Measurements from ENCODE around the gene SLC39A8.

Gene SLC39A8

GRCh38 chr4:102354671-102355454 is 9.6 kb upstream of the SLC39A8 start:
- no peak overlapping the region for H3K27ac Mint-ChIP-seq
- DNase-seq: no peak
- no peak for ATAC-seq (replicated peaks)
- no peaks in the 10 kb centered on the region for H3K9me3 Mint-ChIP-seq
- peaks cover 0 to 2% of the 10 kb centered on the region in 2 donors for H3K4me1 Mint-ChIP-seq (ENCODE audit: low read depth in 2 of 2)
- H3K27me3 Mint-ChIP-seq: peaks cover 0 to 6% of the 10 kb centered on the region in 2 donors
- no peak overlapping the region for H3K4me3 Mint-ChIP-seq
- H3K36me3 Mint-ChIP-seq (ENCODE audit: insufficient read depth): no peaks in the 10 kb centered on the region

GRCh38 chr4:102352781-102353180 is 7.5 kb upstream of the SLC39A8 start:
- Mint-ChIP-seq H3K36me3 (ENCODE audit: insufficient read depth) (no peaks in the 10 kb centered on the region), H3K27me3 (peaks cover 0 to 6% of the 10 kb centered on the region in 2 donors), H3K27ac (no peak overlapping the region), H3K9me3 (no peaks in the 10 kb centered on the region), H3K4me1 (ENCODE audit: low read depth in 2 of 2) (peaks cover 0 to 2% of the 10 kb centered on the region in 2 donors), H3K4me3 (no peak overlapping the region)
- ATAC-seq (replicated peaks): no peak
- no peak for DNase-seq

- Mint-ChIP-seq H3K9me3 (no peaks in the 10 kb centered on the region), H3K4me1 (ENCODE audit: low read depth in 2 of 2) (peaks cover 9% of the 10 kb centered on the region in 2 donors), H3K36me3 (ENCODE audit: insufficient read depth) (peaks cover 2% of the 10 kb centered on the region), H3K4me3 (no peak overlapping the region), H3K27ac (no peak overlapping the region), H3K27me3 (peaks cover 0 to 6% of the 10 kb centered on the region in 2 donors)
- ATAC-seq (replicated peaks) (no peak), DNase-seq (no peak)
These were observed 5.4 kb upstream of the SLC39A8 start for GRCh38 chr4:102350634-102351033.

GRCh38 chr4:102348701-102349100 is 3.4 kb upstream of the SLC39A8 start:
- Mint-ChIP-seq H3K27me3 (peaks cover 0 to 6% of the 10 kb centered on the region in 2 donors), H3K4me3 (no peak overlapping the region)
- ATAC-seq (replicated peaks): no peak

GRCh38 chr4:102345795-102346100 is 466 bp upstream of the SLC39A8 start:
- ATAC-seq (replicated peaks): peak; percentile 16

More at GRCh38 chr4:102348701-102349100, 3.4 kb upstream of the SLC39A8 start:
- no peak for DNase-seq
- Mint-ChIP-seq H3K4me1 (ENCODE audit: low read depth in 2 of 2) (peaks cover 13 to 19% of the 10 kb centered on the region in 2 donors), H3K27ac (no peak overlapping the region), H3K36me3 (ENCODE audit: insufficient read depth) (peaks cover 12% of the 10 kb centered on the region), H3K9me3 (no peaks in the 10 kb centered on the region)

DNA sequence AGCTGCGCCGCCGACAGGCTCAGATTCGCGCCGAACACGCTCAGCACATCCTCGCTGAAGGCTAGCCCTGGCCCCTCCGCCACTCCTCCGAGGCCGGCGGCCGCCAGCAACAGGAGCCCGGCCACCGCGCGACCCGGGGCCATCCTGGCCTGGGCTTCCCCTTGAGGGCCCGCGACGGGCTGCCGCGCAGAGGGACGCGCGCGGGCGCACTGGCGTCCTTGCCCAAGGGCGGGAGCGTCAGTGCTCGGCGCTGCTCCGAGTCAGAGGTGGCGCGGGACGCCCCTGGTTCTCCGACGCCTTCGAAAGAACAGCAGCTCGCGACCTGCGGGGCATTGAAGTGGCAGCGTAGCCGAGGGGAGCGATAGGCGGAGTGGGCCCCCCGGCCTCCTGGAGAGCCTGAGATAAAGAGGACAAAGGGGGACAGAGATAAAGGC is 745 bp downstream of the SLC39A8 start:
- DNase-seq (peak; percentile 63 to 69 (median 68)), ATAC-seq (replicated peaks) (peak; percentile 63)
- no peaks in the 10 kb centered on the region for H3K9me3 Mint-ChIP-seq
- no peaks in the 10 kb centered on the region for H3K27me3 Mint-ChIP-seq
- H3K4me1 Mint-ChIP-seq (ENCODE audit: low read depth in 2 of 2): peaks cover 27 to 37% of the 10 kb centered on the region in 2 donors
- peak overlapping the region; percentile 91 to 92 for H3K27ac Mint-ChIP-seq
- H3K4me3 Mint-ChIP-seq: peak overlapping the region; percentile 82 to 90
- peaks cover 12% of the 10 kb centered on the region for H3K36me3 Mint-ChIP-seq (ENCODE audit: insufficient read depth)

More at GRCh38 chr4:102345795-102346100, 466 bp upstream of the SLC39A8 start:
- Mint-ChIP-seq H3K27me3 (no peaks in the 10 kb centered on the region), H3K4me1 (ENCODE audit: low read depth in 2 of 2) (peaks cover 21 to 27% of the 10 kb centered on the region in 2 donors), H3K36me3 (ENCODE audit: insufficient read depth) (peaks cover 12% of the 10 kb centered on the region), H3K27ac (peak overlapping the region; percentile 91 to 92), H3K4me3 (peak overlapping the region; percentile 82 to 90), H3K9me3 (no peaks in the 10 kb centered on the region)
- no peak for DNase-seq

DNA sequence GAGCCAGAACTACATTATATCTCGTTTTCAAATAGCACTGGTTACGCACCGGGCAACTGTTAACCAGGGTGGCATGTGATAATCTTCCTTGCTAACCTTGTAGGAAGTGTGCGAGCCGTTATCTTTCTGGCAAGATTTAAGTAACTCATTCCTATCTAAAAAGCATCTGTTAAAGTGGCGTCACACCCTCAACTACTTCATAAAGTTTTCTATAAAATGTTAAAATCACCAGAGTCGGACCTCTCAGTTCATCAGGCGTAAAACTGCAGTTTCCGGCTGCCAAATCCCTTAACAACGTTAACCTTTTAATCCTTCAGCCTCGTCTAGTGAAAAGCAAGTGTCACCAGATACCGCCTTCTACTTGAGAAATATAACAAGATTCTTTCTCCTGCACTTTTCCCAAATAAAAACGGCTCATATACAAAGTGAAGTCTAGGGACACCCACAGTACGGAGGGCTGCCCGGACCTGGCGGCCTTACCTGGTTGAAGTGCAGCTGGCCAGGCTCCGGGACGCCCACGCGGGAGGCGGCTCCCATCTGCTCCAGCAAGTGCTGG is 1.2 kb downstream of the SLC39A8 start:
- Mint-ChIP-seq H3K27ac (peak overlapping the region; percentile 91 to 92), H3K27me3 (no peaks in the 10 kb centered on the region), H3K36me3 (ENCODE audit: insufficient read depth) (peaks cover 12% of the 10 kb centered on the region), H3K4me3 (peak overlapping the region; percentile 82 to 90), H3K4me1 (ENCODE audit: low read depth in 2 of 2) (peaks cover 27 to 40% of the 10 kb centered on the region in 2 donors), H3K9me3 (no peaks in the 10 kb centered on the region)
- peak in 2 of 3 experiments; percentile 3 to 6 for DNase-seq
- no peak for ATAC-seq (replicated peaks)

- no peak for ATAC-seq (replicated peaks)
- Mint-ChIP-seq H3K27me3 (no peaks in the 10 kb centered on the region), H3K36me3 (ENCODE audit: insufficient read depth) (peaks cover 12% of the 10 kb centered on the region), H3K9me3 (no peaks in the 10 kb centered on the region), H3K4me1 (ENCODE audit: low read depth in 2 of 2) (peaks cover 27 to 40% of the 10 kb centered on the region in 2 donors), H3K27ac (no peak overlapping the region), H3K4me3 (peak overlapping the region; percentile 37 to 90)
- no peak for DNase-seq
These were observed 2.7 kb downstream of the SLC39A8 start for GRCh38 chr4:102342404-102343074.

- no peaks in the 10 kb centered on the region for H3K27me3 Mint-ChIP-seq
- no peak overlapping the region for H3K4me3 Mint-ChIP-seq
- ATAC-seq (replicated peaks) (no peak), DNase-seq (no peak)
- no peak overlapping the region for H3K27ac Mint-ChIP-seq
- peaks cover 24 to 37% of the 10 kb centered on the region in 2 donors for H3K4me1 Mint-ChIP-seq (ENCODE audit: low read depth in 2 of 2)
- H3K9me3 Mint-ChIP-seq: no peaks in the 10 kb centered on the region
- H3K36me3 Mint-ChIP-seq (ENCODE audit: insufficient read depth): peaks cover 12% of the 10 kb centered on the region
These were observed 4.1 kb downstream of the SLC39A8 start for GRCh38 chr4:102341201-102341600.

GRCh38 chr4:102339018-102339417 is 6.3 kb downstream of the SLC39A8 start:
- Mint-ChIP-seq H3K4me1 (ENCODE audit: low read depth in 2 of 2) (peaks cover 14 to 28% of the 10 kb centered on the region in 2 donors), H3K27ac (no peak overlapping the region), H3K36me3 (ENCODE audit: insufficient read depth) (no peaks in the 10 kb centered on the region), H3K4me3 (no peak overlapping the region), H3K27me3 (no peaks in the 10 kb centered on the region), H3K9me3 (no peaks in the 10 kb centered on the region)
- DNase-seq (no peak), ATAC-seq (replicated peaks) (no peak)

- Mint-ChIP-seq H3K36me3 (ENCODE audit: insufficient read depth) (no peaks in the 10 kb centered on the region), H3K27me3 (no peaks in the 10 kb centered on the region), H3K9me3 (no peaks in the 10 kb centered on the region), H3K27ac (no peak overlapping the region), H3K4me3 (no peak overlapping the region), H3K4me1 (ENCODE audit: low read depth in 2 of 2) (peaks cover 17 to 29% of the 10 kb centered on the region in 2 donors)
- no peak for ATAC-seq (replicated peaks)
- no peak for DNase-seq
These were observed 6.9 kb downstream of the SLC39A8 start for GRCh38 chr4:102338405-102338804.

DNA sequence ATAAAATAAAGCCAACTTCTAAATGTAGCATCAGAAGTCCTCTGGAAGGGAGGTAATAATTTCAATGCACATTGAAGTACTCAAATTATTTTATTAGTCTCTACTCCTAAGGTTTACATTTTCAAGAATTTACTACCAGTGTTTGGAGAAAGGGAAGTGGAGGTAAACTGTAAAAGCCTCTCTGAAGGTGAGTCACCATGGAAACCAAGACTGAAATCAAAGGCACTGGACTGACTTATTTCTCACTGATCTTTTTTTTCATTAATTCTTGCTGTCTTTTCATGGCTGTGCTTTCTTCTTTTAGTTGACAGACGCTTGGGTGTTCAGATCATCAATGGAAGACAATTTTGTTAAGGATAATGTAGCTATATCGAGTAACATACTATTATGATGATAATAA is 9.7 kb downstream of the SLC39A8 start:
- Mint-ChIP-seq H3K9me3 (no peaks in the 10 kb centered on the region), H3K4me3 (no peak overlapping the region), H3K4me1 (ENCODE audit: low read depth in 2 of 2) (peaks cover 12 to 32% of the 10 kb centered on the region in 2 donors), H3K27me3 (no peaks in the 10 kb centered on the region), H3K27ac (no peak overlapping the region), H3K36me3 (ENCODE audit: insufficient read depth) (no peaks in the 10 kb centered on the region)
- ATAC-seq (replicated peaks) (no peak), DNase-seq (no peak)

GRCh38 chr4:102334624-102335023 is 10.7 kb downstream of the SLC39A8 start:
- Mint-ChIP-seq H3K4me3 (no peak overlapping the region), H3K27ac (no peak overlapping the region)

More at GRCh38 chr4:102334624-102335023, 10.7 kb downstream of the SLC39A8 start:
- ATAC-seq (replicated peaks): no peak
- DNase-seq: no peak
- Mint-ChIP-seq H3K27me3 (no peaks in the 10 kb centered on the region), H3K4me1 (ENCODE audit: low read depth in 2 of 2) (peaks cover 14 to 29% of the 10 kb centered on the region in 2 donors), H3K36me3 (ENCODE audit: insufficient read depth) (no peaks in the 10 kb centered on the region), H3K9me3 (no peaks in the 10 kb centered on the region)

Data from effector memory CD8-positive, alpha-beta T cell (primary cell).